NT2/D1 (cell line): ENCODE data around the gene TSPOAP1.

Experiments
- DNase-seq: peaks from one replicate; pipeline ENCODE4 v3.0.0-alpha.2; 2011; ENCODE audit warnings: low read depth, low spot score
- H3K27me3 ChIP-seq: 2 replicates; pipeline ENCODE4 v1.6.0; 2011; ENCODE audit warnings: mild to moderate bottlenecking; ENCODE audit not compliant: insufficient read length, insufficient read depth
- H3K36me3 ChIP-seq: 2 replicates; pipeline ENCODE4 v1.6.1; 2011; ENCODE audit warnings: mild to moderate bottlenecking, low read length, mixed read lengths; ENCODE audit not compliant: insufficient read depth, insufficient read length
- H3K4me1 ChIP-seq: 2 replicates; pipeline ENCODE4 v1.5.1; 2011; ENCODE audit not compliant: insufficient read depth, insufficient read length
- H3K4me3 ChIP-seq: 2 replicates; pipeline ENCODE4 v1.5.1; 2011; ENCODE audit warnings: low read depth; ENCODE audit not compliant: insufficient read length
- H3K9ac ChIP-seq: 2 replicates; pipeline ENCODE4 v1.6.0; 2011; ENCODE audit warnings: low read depth; ENCODE audit not compliant: insufficient read length
- H3K9me3 ChIP-seq: 2 replicates; pipeline ENCODE4 v1.5.1; 2011; ENCODE audit warnings: mild to moderate bottlenecking, low read length; ENCODE audit not compliant: insufficient read depth
- SUZ12 ChIP-seq: IDR thresholded peaks from 2 replicates; pipeline ENCODE4 v1.6.1; 2011; ENCODE audit not compliant: insufficient read length, insufficient read depth; ENCODE audit errors: extremely low read depth
- YY1 ChIP-seq: IDR thresholded peaks from 2 replicates; pipeline ENCODE4 v1.6.1; 2011; ENCODE audit not compliant: insufficient read length, insufficient read depth
- ZNF274 ChIP-seq: IDR thresholded peaks from 2 replicates; pipeline ENCODE4 v1.6.1; 2011; ENCODE audit warnings: mild to moderate bottlenecking, low read depth, low read length

Gene TSPOAP1

DNA sequence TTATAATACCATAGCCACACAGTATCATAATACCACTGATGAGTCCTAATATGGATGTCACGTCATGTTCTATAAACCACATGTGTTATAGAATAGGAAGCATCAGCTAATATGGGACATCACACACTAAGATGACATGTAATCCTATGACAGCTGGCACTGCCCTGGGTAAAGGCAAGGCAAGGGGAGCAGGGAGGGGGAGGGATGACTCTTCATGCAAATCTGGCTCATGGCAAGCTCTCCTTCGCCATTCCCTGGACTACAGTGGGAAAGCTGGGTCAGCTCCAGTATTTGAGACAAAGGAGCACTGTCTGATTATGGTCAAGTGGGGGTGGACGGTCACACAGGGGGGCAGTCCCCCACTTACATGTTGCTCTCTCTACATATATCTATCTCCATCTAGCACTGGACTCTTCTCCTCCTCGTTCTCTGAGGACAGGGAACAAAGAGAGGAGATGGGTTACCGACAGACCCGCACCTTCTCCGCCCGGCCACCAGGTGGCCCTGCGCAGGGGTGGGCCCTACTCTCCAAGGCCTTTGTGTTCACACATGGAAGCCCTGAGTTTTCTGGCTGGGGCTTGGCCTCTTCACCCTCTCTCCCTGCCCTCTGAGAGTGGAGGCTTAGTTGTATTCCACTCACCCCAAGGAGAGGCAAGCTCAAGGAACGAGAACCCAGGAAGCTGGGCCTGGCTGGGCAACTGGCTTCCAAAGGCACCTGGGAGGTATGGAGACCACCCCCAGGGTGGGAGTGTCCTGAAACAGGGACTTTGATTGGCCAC lies 24.4 kb downstream of the TSPOAP1 start:
- no peaks in the 10 kb centered on the region for H3K27me3 ChIP-seq
- H3K36me3 ChIP-seq: no peaks in the 10 kb centered on the region
- peaks cover 38% of the 10 kb centered on the region for H3K4me1 ChIP-seq
- H3K9me3 ChIP-seq: no peaks in the 10 kb centered on the region
- TF ChIP-seq SUZ12: no peak
- no peak for TF ChIP-seq YY1
- TF ChIP-seq ZNF274: no peak
- peak; percentile 61 for DNase-seq
- H3K9ac ChIP-seq: no peak overlapping the region
- no peak overlapping the region for H3K4me3 ChIP-seq

DNA sequence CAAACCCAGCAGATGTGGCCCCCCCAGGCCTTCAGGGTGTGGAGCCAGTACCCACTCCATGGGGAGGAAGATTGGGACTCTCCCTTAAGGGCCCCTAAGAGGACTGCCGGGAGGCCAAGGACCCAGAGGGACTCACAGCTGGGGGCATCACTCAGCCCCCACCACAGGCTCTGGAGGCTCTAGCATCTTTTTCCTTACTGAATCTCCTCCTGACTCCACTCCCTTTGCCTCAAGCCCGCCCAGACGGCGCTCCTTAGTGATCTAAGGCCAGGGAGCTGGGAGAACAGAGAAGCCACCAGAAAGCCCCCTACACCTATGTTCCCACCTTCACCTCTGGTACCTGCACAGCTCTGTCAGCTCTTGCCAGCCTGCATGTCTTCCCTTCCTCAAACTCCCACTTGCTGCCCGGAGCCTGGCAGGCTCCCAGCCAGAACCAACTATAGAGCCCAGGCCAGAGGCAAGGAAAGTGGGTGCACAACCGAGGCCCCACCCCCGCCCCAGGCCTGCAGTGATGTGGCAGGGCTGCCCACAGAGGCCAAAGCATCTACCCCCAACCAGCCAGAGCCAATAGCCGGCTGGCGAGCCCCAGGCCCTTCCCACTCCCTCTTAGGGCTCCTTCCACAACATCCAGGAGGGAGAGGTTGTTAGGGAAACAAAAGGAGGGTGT lies 25.5 kb downstream of the TSPOAP1 start:
- Histone ChIP-seq H3K36me3 (no peaks in the 10 kb centered on the region), H3K9ac (no peak overlapping the region), H3K4me3 (no peak overlapping the region), H3K4me1 (peaks cover 29% of the 10 kb centered on the region), H3K27me3 (no peaks in the 10 kb centered on the region), H3K9me3 (no peaks in the 10 kb centered on the region)
- no peak for DNase-seq
- TF ChIP-seq ZNF274 (no peak), SUZ12 (no peak), YY1 (no peak)

DNA sequence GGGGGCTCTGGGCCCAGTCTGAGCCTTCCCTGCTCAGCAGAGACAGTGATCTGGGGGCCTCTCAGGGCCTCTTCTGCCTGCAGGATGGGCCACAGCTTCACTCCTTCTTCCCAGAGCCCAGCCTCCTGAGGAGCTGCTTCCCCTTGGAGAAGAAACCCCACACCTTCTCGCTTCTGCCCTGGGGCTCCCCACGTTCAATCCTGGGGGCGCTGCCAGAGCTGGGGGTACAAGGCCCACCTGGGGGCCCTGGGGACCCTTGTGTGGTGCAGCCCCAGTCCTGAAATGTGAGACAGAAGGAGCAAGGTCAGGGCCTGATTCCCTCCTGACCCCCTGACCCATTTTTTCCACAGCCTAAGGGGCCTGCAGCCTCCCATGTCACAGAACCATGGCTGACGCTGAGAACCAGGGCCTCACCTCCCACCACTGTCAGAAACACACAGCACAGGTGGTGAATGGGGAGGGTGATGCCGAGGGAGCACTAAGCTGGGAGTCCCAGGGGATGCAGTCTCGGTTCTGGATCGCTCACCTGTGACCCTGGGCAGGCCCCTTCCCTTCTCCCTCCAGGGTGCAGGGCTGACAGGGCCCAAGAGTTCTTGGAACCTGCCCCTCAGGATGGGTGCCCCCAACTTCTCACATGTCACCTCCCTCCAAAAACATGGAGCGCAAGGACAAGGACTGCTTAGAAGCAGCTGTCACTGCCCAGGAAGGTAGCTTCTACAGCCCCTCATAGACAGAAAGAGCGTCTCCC lies 26.2 kb downstream of the TSPOAP1 start:
- no peak for DNase-seq
- Histone ChIP-seq H3K9ac (no peak overlapping the region), H3K27me3 (no peaks in the 10 kb centered on the region), H3K36me3 (no peaks in the 10 kb centered on the region), H3K4me3 (no peak overlapping the region), H3K9me3 (no peaks in the 10 kb centered on the region), H3K4me1 (peaks cover 25% of the 10 kb centered on the region)
- TF ChIP-seq SUZ12 (no peak), ZNF274 (no peak), YY1 (no peak)

DNA sequence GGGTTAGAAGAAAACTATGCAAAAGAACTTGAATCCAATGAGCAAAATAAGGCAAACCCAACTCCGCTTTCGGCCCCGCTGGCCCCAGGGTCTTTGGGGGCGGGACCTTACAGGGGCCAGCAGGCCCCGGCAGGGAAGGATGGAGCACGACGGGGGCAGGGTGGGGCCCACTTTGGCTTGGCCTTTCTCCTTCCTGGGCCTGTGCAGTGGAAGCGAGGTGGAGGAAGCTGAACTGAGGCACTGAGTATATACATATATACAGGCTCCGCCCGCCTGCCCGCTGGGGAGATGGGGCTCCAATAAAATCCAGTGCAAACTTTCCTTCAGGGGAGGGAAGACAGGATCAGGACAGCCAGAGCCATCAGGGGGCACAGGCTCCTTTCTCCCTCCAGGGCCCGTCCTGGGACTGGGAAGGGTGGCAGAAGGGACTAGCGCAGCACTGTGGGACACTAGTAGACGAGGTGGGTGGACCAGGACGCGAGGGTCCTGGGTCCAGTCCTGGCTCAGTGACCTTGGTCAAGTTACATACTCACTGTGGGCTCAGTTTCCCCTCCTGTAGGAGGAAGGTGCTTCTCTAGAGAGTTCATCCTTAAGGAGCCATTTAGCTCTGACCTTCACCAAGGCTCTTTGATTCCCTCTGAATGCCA lies 27.0 kb downstream of the TSPOAP1 start:
- H3K27me3 ChIP-seq: no peaks in the 10 kb centered on the region
- H3K9ac ChIP-seq: no peak overlapping the region
- no peak overlapping the region for H3K4me3 ChIP-seq
- no peaks in the 10 kb centered on the region for H3K9me3 ChIP-seq
- peaks cover 25% of the 10 kb centered on the region for H3K4me1 ChIP-seq
- TF ChIP-seq SUZ12 (no peak), YY1 (no peak), ZNF274 (no peak)
- DNase-seq: no peak
- no peaks in the 10 kb centered on the region for H3K36me3 ChIP-seq

DNA sequence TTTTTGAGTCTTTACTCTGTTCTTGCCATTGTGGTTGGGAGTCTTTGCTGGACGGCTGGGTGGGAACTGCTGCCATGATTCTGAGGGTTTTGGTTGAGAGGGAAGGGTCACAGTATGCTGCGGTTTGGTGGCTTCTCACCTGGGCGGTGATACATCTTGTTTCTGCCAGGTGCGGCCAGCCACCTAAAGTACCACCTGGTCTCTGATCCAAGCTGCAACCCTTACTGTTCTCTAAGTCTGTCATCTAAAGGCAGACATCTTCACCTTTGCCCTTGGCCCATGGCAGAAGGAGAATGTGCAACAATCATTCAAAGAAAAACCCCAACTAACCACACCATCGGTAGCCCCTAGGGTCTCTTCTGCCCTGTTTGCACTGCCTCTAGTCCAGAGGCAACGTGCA lies 28.3 kb downstream of the TSPOAP1 start:
- Histone ChIP-seq H3K4me1 (peaks cover 21% of the 10 kb centered on the region), H3K9me3 (no peaks in the 10 kb centered on the region), H3K4me3 (no peak overlapping the region), H3K27me3 (no peaks in the 10 kb centered on the region), H3K36me3 (no peaks in the 10 kb centered on the region), H3K9ac (no peak overlapping the region)
- DNase-seq: no peak
- TF ChIP-seq YY1 (no peak), SUZ12 (no peak), ZNF274 (no peak)

DNA sequence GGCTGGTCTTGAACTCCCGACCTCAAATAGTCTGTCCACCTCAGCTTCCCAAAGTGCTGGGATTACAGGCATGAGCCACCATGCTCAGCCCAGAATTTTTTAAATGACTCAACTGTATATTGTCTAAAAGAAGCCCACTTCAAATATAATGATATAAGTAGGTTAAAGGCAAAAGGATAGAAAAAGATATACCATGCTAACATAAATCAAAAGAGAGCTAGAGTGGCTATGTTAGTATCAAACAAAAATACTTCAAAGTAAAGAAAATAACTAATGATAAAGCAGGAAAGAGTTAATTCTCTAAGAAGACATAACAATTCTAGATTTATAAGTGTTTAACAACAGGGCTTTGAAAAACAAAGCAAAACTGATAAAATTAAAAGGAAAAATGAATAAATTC lies 34.6 kb downstream of the TSPOAP1 start:
- H3K9ac ChIP-seq: no peak overlapping the region
- no peak for DNase-seq
- no peaks in the 10 kb centered on the region for H3K36me3 ChIP-seq
- no peaks in the 10 kb centered on the region for H3K27me3 ChIP-seq
- TF ChIP-seq ZNF274: no peak
- TF ChIP-seq SUZ12: no peak
- TF ChIP-seq YY1: no peak
- H3K9me3 ChIP-seq: no peaks in the 10 kb centered on the region
- H3K4me1 ChIP-seq: no peaks in the 10 kb centered on the region
- no peak overlapping the region for H3K4me3 ChIP-seq
